HCT116 (cell line): ENCODE data around the gene IFNA21.

Source experiments
- CEBPB ChIP-seq: IDR thresholded peaks from 2 replicates; pipeline ENCODE4 v1.6.1; 2012; ENCODE audit warnings: low read depth
- CTCF ChIP-seq, 3 experiments: fragments of 200-600 bp in 1 of 3; sonication (generic) in 1 of 3; IDR thresholded peaks in 2 of 3; conservative IDR thresholded peaks in 1 of 3; 2 replicates each; pipeline ENCODE4 v1.5.1; 2012 to 2017; ENCODE audit warnings: low read depth in 2 of 3, low read length in 2 of 3, antibody characterized with exemption in 1 of 3, borderline replicate concordance in 1 of 3, control low read depth in 1 of 3, mild to moderate bottlenecking in 1 of 3, mixed read lengths in 1 of 3, mixed run types in 1 of 3, moderate library complexity in 1 of 3; ENCODE audit not compliant: insufficient read depth in 1 of 3
- EGR1 ChIP-seq: IDR thresholded peaks from 2 replicates; pipeline ENCODE4 v1.6.1; 2012; ENCODE audit warnings: low read depth
- EZH2phosphoT487 ChIP-seq: fragments of 200-600 bp; IDR thresholded peaks from 2 replicates; pipeline ENCODE4 v1.6.1; 2018; ENCODE audit warnings: antibody characterized with exemption, borderline replicate concordance
- POLR2A ChIP-seq: IDR thresholded peaks from 2 replicates; pipeline ENCODE4 v1.7.0; 2011; ENCODE audit warnings: borderline replicate concordance; ENCODE audit not compliant: insufficient read depth, insufficient read length; ENCODE audit errors: extremely low read depth
- POLR2AphosphoS5 ChIP-seq: IDR thresholded peaks from 2 replicates; pipeline ENCODE4 v1.6.1; 2011; ENCODE audit warnings: mild to moderate bottlenecking, low read depth, low read length, moderate library complexity
- ZFX ChIP-seq: fragments of 450-650 bp; IDR thresholded peaks from 2 replicates; pipeline ENCODE4 v1.6.1; 2017

- TF ChIP-seq CTCF (IDR thresholded peaks at IDR 0.05 in 2 of 3, conservative IDR thresholded peaks at IDR 0.05 in 1 of 3; ENCODE audit: borderline replicate concordance in 1 of 3, insufficient read depth in 1 of 3, low read depth in 2 of 3, low read length in 2 of 3) (no peak), POLR2A (no peak), POLR2AphosphoS5 (no peak), ZFX (no peak), CEBPB (no peak), EGR1 (no peak), EZH2phosphoT487 (no peak)
Observed at GRCh38 chr9:21155501-21155900, 11.0 kb downstream of the IFNA21 start.
